CD4-positive, alpha-beta T cell treated with Interleukin-6 for 4 hours (primary cell): ENCODE results near the gene ANAPC10.
"Not testable (repeated sequence)": the region's sequence is repeated elsewhere in the genome, so short reads cannot be mapped to it uniquely, and the experiment has no call there.

Source experiments
- DNase-seq: peaks from one replicate; pipeline ENCODE4 v3.0.0-alpha.2; 2020; ENCODE audit warnings: mixed read lengths

The ANAPC10 gene

DNA sequence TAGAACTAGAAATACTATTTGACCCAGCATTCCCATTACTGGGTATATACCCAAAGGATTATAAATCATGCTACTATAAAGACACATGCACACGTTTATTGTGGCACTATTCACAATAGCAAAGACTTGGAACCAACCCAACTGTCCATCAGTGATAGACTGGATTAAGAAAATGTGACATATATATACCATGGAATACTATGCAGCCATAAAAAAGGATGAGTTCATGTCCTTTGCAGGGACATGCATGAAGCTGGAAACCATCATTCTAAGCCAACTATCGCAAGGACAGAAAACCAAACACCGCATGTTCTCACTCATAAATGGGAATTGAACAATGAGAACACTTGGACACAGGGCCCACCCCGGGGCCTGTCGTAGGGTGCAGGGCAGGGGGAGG is 97.3 kb downstream of the ANAPC10 start:
- DNase-seq = not testable (repeated sequence)

DNA sequence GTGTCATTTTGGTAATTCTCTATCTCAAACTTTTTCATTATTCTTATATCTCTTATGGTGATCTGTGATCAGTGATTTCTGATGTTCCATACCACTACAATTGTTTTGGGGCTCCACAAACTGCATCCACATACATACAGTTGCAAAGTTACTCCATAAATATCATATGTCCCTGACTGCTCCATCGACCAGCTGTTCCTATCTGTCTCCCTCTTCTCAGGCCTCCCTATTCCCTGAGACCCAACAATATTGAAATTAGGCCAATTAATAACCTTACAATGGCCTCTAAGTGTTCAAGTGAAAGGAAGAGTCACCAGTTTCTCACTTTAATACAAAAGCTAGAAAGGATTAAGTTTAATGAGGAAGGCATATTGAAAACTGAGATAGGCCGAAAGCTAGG is 108.7 kb downstream of the ANAPC10 start:
- DNase-seq = no peak

DNA sequence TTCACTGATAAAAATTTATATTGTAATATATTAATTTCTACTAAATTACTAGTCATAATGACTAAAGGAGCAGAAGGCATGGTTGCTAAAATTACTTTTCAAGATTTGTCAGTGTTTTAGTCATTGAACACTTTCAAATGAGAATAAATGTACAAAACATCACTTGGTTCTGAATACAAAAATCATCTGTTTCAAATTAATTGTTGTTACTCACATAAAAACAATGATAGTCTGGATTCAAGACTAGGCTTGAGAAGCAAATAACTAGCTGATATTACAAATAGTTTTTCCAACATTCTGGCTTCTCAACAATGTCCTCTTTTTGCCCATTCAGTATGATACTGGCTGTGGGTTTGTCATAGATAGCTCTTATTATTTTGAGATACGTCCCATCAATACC is 112.5 kb downstream of the ANAPC10 start:
- DNase-seq = no peak

DNA sequence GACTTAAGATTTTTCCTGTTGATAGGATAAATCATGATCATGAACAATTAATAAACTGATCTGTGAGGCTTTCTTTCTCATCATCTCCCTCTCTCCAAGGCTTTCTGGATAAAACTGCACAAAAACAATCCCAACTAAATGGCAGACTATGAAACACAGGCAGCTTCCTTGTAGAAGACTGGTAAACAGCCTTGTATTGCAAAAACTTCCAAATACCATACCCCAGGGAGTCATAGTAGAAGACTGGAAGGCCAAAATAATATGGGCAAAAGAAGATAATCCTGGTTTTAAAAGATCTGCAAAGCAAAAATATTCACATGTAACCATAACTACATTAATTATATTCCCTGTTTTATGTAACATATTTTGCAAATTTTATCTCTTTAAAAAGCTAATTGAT is 113.0 kb downstream of the ANAPC10 start:
- DNase-seq = no peak

DNA sequence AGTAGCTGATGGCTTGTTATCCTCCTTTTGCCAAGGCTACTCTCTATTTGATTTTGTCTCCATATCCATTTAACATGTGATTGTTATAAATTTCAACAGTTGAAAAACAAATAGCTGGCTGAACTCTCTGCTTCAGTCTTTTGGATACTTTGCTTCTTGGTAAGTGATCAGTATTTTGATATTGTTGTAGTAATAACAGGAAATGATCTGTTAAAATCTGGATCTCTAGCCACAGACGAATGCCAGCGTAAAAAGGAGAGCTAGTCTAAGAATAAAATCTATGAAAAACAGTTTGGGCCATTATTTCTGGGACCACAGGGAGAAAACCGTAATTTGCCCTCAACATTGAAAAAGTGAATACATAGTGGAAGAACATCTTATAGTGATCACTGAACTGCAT is 113.8 kb downstream of the ANAPC10 start:
- DNase-seq = no peak

DNA sequence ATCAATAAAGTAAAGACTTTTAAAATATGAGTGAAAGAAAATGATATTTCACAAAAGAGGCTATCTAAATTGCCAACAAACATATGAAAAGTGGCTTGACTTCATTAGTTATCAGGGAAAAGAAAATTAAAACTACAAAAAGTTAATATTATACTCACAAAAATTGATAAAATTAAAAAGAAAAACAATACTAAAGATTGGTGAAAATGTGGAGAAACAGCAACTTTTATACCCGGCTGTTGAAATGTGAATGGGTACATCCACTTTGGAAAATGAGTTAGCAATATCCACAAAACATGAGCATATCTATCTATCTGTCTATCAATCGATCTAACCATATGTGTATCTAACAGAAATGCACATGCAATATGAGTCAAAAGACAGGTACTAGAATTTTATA is 122.3 kb downstream of the ANAPC10 start:
- DNase-seq = no peak

DNA sequence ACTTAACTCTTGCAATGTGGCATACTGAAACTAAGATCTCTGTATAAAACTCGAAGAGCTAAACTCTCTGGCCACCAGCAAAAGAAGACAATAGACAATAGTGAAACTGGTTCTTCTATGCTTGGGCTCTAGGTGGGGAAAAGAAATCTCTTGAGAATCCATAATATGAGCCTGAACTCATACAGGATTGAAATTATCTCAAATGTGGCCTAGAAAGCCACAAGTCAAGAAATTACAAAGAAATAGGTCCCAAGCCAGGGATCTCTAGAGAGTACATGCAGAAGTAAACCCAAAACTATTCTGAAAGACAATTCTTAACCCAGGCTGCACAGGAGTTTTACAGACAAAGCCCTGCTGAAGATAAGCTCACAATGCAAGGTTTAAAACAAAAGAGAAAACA is 127.4 kb downstream of the ANAPC10 start:
- no peak for DNase-seq

DNA sequence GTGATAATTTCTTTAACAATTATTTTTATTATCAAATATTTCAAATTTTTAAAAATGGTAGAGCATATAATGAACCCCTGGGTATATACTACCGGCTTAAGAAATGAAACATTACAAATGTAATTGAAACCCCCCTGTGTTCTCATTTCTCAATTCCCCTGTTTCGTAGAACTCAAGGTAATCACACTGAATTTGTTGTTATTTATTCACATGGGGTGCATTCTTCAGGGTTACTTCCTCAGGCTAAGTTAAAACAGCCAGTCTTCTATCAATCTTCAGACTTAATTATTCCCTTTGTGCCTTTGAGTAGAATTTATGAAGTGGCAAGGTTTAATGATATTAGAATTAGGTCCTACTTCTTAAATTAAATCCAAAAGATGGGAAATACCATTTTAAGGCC is 128.2 kb downstream of the ANAPC10 start:
- DNase-seq = no peak

DNA sequence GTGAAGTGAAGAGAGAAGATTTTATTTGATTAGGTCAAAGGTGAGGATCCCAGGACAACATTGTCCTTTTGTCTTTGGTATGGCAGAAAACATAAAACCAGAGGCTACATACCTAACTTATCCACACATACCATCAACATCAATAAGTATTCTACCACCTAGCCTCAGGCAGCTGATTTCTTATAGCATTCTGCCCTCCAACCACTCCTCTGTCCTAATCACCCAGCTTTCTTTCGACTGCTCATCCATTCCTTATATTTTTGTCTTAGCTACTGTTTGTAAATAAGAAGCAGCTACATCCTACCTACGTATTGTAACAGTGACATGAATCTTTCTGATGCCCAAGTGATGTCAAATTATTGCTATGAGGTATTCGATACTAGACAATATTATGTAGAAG is 129.4 kb downstream of the ANAPC10 start:
- DNase-seq = no peak

DNA sequence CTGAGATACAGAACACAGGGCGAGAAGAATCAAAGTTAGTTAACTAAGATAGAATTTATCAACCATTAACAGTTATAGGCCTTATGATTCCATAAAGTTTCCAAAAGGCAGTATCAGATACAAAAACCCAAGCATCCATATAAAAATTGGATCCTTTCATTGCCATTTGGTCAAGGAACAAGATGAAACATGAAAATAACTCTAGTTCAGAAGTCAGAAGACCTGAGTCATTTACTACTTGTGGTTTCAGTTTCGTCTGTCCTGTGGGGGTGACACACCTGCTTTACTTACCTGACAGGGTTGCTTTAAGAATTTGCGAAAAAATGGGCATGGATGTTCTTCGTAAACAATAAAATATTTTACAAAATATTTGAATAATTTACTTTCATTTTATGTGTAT is 130.8 kb downstream of the ANAPC10 start:
- DNase-seq = no peak

DNA sequence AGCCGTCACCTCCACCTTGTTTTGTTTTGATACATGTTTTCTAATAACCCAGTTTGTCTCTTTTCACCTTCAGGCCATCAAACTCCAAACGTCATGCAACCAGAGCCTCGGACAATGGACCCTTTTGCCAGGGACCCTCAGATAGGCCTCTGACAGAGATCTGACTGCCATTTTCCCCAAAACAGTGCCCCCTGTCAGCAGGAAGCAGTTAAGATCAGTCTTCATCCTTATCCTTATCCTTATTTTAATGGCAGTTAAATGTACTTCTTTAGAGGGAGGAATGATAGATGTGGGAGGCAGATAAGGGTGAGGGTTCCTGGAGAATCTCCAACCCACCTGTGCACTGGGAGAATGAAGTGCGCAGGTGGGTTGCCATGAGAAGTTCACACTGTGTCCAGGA is 135.7 kb downstream of the ANAPC10 start:
- no peak for DNase-seq

DNA sequence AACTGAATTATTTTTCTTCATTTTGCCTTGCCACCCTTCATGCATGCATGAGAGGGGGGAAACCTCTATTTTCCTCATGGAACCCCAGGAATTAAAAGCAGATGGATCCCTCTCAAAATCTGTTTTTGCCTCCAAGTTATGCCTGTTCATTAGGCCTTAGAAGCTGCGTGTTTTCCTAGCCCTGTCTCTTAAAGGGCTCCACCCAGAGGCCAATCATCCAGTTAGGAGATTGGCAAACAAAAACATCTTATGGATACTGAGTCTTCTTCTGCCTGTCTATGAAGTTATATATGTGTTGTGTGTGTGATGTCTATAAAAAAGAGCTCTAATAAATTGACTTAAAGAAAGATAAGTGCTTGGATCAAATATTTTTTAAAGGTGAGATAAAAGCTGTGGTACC is 142.9 kb downstream of the ANAPC10 start:
- DNase-seq = no peak

DNA sequence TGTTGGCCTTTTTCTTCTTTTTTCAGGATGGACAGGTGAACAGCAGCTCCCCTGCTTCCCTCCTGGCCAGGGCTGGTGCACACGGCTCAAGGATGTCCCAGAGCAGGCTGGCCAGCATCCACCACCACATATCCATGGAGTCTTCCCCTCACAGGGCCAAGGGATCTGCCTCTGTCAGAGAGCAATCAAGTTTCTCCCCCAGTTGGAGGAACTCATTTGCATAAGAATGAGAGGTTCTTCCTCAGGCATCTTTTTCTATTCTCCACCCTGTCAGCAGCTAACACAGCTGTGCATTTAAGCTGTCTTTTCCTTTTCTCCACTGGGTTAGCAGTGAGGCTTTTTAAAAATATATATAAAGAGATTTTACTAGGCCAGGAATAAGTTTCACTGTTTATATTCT is 143.8 kb downstream of the ANAPC10 start:
- no peak for DNase-seq

DNA sequence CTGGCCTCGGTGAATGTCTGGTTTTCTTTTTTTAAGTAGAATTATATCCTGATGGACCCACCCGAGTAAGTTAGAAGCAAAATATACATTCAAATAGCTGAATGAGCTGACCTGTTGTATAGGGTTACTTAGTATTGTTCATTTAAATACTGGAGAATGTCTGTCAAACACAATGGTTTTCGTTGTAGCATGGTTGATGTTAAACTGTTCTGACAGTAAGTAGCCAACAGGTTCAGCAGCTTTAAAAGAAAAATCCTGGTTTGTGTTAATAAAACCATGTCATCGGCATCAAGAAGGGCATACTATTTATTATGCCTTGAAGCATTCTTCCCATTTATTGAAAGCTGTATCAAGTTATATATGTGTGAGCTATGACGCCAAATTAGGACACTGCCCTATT is 149.6 kb downstream of the ANAPC10 start:
- DNase-seq = no peak

DNA sequence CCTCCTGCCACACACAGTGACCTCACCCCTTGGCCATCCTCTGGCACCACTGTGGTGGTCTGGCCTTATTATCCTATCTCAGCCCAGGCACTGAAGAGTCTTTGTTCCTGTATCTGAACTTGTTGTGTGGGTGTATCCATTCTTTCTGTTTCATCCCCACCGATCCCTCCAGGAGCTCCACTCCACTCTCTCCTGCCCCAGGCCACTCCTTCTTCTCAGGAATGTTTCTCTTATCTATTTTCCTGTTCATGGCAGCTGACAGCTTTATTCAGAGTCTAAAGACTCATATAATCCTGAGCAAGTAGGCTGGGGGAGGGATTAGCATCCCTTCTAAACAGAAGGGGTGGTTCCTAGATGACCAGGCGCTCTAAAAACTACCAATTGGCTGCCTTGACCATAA is 150.0 kb downstream of the ANAPC10 start:
- no peak for DNase-seq
